NCI-H748 (cell line): ENCODE results near the gene INTS14.
A peak's percentile ranks its signal among the peaks of the same experiment; 100 is the strongest.
"Not testable (repeated sequence)": the region's sequence is repeated elsewhere in the genome, so short reads cannot be mapped to it uniquely, and the experiment has no call there.

Source experiments
- DNase-seq: peaks from one replicate; lab custom pipeline; 2025; ENCODE audit not compliant: unreplicated experiment; lab: John Stamatoyannopoulos, UW

INTS14 gene

DNA sequence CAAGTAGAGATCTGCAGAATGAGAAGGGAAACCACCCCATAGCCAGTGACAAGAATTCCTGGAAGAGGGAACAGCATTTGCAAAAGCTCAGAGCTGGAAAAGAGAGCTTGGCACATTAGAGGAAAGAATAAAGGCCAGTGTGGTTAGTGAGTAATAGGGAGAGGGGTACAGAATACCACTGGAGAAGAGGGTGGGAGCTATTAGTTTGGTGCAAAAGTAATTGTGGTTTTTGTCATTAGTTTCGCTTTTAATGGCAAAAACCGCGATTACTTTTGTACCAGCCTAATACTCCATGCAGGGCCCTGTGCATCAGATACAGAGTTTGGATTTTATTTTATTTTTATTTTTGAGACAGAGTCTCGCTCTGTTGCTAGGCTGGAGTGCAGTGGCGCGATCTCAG, 20.6 kb upstream of the INTS14 start:
- no peak for DNase-seq

DNA sequence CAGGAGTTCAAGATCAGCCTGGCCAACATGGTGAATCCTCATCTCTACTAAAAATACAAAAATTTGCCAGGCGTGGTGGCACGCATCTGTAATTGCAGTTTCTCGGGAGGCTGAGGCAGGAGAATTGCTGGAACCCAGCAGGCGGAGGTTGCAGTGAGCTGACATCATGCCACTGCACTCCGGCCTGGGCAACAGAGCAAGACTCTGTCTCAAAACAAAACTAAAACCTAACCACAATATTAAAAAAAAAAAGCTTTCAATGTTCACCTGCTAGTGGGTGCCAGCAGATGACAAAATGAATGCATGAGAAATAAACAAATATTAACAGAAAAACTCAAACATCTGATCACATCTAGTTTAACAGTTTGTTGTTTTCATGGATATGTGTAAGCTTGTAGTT, 19.8 kb upstream of the INTS14 start:
- DNase-seq: no peak

DNA sequence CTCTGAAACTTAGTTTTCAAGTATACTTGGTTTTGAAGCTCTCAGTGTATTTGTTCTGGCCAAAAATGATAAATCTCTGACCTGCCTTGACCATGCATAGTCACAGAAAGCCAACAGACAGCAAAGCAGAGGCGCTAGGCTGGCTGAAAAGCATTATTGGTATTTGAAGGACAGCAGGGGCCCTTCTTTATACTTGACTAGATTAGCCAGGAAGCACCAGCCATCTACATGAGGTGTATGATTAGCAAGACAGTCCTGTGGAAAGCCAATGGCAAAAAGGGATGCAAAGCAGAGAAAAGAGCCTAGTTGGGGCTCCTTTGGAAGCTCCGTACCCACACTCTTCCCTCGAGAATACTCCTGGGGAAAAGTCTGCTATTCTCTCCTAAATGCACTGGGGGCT, 18.6 kb upstream of the INTS14 start:
- DNase-seq: no peak

DNA sequence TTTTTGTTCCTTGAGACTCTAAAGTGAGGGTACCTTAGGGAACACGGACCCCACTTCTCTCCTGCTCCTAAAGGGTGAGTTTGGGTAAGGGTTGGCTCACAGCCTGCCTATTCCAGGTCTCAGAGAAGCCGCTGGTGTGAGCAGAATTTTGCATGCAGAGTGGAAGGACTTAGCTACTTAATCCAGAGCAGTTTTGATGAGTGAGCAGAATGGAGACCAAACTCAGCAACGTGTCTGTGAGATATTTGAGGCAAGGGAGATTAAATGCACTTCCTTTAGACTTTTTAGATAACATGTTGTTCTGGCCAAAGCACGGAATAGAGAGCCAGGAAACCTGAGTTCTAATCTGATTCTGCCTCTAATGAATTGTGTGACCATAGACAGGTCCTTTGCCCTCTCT, 15.9 kb upstream of the INTS14 start:
- no peak for DNase-seq

DNA sequence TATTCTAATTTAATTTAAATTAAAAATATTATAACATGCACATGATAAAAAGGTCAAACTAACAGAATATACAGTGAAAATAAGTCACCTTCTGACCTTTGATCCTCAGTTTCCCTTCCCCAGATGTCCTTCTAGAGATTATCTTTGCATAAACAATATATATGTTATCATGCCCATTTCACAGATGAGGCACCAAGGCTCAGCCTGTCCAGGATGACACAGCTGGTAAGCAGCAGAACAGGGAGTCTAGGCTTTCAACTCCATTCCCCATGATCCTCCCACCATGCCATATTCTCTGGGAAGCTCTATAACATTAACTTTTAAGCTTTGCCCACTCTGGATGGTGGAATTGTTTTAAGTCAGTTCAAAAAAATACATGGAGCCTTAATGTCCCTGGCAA, 12.2 kb upstream of the INTS14 start:
- no peak for DNase-seq

DNA sequence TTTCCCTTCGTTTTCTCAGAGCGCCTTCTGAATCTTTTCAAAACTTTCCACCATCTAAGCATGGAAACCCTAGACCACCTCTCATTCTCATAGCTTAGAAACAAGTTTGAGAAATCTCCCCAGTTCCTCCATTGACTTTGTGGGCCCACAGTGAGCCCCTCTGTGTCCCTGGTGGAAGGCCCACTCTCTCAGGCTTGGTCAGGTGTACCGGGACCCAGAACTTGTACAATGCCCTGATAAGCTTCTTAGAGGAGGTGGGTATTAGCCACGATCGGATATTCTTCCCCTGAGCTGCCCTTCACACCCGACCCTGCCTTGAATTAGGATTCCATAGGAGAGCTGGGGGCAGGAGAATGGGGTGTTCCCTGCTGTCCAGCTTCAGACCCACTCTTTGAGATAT, 10.7 kb upstream of the INTS14 start, which contains the start of gene SLC24A1:
Gene SLC24A1 (plus strand): TSS at position 301 of the 400 bp plus-strand sequence. CDS start 2,143 bp downstream, outside the sequence.
- DNase-seq: no peak

DNA sequence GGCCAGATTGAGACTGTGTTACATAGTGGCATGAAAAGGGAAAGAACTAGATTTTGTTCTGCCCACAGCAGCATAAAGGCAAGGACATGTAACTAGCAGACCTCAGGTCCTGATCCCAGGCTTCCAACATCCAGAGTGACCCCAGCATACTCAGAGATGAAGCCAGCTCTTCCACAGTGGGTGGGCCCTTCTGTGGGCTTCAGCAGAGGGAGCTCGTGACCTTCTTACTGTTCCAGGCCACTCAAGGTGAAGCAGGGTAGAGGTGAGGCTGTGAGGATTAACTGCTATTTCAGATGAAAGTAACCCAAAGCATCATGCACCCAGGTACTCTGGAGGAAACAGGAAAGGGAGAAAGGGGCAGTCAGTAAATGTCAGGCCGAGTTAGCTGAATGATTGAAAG, 9.9 kb upstream of the INTS14 start:
- DNase-seq: no peak

DNA sequence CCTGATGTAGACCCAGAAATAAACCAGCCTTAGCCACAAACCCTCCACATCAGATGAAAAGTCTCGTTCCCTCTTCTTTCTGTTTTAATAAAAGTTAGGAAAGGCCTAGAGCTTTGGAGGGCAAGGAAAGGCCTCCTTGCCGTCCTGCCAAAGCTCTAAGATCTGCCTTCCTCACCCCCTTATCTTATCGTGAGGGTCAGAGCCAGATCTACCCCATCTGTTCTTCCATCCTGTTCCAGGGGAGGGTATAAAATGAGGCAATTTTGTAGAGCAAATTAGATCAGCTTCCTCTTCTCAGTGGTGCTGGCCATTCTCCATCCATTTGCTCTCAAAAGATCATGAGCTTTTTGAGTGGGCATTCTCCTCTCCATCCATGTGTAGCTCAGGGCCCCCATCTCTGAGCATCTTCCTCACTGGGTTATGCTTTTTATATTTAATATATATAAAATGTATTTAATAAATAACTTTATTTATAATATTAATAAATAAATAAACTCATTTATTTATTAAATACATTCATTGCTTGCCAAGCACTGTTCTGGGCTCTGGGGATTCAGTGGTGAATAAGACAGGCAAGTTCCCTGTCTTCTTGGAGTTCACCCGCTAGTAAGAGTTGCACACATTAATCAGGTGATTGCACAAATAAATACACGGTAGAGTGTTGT, 8.8 kb upstream of the INTS14 start:
- DNase-seq: no peak

DNA sequence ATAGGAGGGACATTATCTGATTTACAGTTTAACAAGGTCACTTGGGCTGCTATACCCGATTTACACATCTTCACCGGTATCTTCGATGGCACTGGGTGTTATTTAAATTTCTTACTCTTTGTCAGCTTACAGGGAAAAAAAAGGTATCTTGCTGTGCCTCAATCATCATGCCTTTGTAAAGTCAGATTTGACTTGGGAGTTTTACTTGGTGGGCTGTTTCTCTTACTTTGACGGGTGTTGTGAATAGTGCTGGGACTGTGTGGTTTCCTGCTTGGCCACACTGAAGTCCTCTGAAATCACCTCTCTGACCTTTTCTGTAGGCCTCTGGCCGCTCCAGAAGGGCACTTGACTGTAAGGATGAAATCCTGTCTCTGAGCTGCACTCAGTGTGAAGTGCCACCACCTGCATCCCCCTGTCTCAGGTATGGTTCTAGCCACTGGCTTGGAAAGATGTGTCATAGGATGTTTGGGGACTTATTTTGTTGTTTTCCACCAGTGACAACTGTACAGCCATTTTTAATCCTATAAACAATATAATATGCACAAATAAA, 7.7 kb upstream of the INTS14 start:
- DNase-seq: no peak

DNA sequence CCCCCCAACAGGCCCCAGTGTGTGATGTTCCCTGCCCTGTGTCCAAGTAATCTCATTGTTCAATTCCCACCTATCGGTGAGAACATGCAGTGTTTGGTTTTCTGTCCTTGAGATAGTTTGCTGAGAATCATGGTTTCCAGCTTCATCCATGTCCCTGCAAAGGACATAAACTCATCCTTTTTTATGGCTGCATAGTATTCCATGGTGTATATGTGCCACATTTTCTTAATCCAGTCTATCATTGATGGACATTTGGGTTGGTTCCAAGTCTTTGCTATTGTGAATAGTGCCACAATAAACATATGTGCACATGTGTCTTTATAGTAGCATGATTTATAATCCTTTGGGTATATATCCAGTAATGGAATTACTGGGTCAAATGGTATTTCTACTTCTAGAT, 5.0 kb upstream of the INTS14 start:
- DNase-seq: not testable (repeated sequence)

DNA sequence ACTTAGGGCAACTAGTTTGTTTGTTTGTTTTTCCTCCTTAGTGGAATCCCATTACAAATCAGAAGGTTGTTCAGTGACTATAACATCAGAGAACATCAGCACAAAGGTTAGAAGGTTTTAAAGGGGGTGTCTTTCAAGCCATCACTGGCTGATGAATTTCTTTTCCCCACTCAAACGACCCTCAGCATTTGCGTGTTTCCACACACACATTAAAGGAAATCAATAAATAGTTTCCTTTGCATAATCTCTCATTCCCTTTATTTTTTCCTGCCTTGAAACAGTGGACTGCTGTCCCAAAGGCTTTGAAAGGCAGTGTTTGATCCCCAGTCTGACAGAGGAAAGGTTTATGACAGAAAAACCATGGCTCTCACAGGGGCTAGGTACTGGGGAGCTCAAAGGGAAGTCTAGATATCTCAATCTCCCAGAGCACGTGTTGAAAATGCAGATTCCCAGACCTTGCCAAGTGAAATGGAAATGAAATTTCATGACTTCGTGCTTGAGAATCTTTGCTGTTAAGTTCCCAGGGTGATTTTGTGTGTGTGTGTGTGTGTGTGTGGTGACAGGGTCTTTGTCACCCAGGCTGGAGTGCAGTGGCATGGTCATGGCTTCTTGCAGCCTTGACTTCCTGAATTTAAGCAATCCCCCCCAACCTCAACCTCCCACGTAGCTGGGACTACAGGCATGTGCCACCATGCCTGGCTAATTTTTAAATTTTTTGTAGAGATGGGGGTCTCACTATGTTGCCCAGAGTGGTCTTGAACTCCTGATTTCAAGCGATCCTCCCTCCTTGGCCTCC, 2.2 kb upstream of the INTS14 start:
- DNase-seq: no peak

DNA sequence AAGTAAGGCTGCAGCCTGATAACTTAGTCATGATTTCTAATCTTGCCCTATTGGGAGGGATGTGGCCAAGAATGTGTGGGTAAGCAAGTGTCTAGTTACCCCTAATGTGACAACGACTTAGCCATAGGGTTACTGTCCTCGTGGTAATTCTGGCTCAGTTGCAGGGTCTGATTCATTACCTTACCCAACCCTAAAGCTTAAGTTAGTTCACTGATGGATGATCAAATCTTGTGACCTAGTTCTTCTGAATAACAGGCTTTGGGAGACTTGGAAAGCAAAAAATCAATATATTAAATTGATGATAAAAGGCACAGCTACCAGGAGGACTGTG, 1.6 kb upstream of the INTS14 start:
- DNase-seq: no peak

DNA sequence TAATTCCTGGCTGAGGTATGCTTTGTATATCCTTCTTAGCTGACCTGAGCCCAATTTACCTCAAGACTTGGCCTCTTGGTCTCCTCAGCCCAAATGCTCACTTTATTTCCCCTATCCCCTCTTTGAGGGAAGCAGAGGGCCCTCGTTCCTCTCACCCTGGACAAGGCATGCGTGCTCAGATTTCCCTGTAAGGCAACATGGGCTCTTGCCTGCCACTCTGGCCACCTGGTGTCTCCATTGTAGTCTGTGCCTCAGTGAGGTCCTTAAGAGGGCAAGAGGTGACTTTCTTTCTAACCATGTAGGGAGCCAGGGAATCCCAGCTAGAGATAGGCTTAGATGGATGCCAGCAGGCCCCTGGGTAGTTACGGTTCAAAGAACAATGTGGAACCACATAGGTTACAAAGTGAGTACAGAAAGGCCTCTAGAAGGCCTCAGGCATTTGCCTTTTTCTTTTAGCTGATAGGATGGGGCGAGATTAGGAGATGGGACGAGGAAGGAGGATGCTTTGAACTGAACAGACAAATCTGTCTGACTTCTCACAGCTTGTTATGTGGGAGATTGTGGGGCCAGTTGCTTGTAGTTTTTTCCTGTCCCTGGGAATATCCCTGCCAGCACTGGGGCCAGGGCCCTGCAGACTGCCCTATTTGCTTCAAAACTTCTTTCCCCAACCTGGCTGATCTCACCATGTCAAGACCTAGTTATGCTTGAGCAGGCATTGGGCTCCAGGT, 1.1 kb upstream of the INTS14 start:
- DNase-seq: no peak

DNA sequence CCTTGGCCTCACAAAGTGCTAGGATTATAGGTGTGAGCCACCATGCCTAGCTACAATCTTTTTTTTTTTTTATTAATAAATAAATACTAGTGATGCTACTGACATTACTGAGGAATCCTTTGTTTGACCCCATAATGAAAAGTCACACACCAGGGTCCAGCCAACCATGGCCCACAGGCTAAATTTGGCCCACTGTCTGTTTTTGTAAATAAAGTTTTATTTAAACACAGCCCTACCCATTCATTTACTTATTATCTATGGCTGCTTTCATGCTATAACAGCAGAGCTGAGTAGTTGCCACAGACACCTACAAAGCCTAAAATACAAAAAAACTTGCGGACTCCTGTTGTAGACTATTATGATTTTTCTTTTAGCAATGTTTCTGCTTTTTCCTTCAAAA, 7.4 kb downstream of the INTS14 start:
- DNase-seq: no peak

DNA sequence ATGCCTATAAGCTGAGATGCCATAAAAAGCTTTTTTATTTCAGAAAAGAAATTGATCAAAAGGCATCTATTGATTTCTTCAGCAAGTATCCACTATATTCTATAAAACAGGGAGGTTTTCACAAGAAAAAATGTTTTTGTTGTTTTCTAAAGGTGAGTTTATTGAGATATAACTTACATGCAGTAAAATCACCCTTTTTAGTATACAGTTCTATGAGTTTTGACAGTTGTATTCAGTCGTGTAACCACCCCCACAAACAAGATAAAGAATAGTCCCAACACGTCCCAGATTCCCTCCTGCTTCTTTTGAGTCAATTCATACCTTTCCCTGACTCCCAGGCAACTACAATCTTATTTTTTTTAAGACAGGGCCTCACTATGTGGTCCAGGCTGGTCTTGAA, 7.8 kb downstream of the INTS14 start:
- no peak for DNase-seq

DNA sequence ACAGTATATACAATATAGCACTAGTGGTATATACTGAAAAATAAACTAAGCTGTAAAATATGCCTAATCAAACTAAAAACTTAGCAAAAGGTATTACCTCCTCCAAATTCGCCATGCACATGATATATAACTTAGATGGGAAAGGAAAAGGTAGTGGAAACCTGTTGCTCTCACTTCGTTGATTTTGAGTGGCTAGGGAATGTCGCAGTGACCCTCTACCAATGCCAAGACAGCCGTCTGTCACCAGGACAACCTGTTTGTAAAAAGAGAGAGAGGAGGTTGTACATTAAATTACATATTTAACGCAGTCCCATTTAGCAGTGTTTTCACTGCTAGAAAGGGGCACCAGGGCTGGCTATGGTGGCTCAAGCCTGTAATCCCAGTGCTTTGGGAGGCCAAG, 11.3 kb downstream of the INTS14 start:
- no peak for DNase-seq

DNA sequence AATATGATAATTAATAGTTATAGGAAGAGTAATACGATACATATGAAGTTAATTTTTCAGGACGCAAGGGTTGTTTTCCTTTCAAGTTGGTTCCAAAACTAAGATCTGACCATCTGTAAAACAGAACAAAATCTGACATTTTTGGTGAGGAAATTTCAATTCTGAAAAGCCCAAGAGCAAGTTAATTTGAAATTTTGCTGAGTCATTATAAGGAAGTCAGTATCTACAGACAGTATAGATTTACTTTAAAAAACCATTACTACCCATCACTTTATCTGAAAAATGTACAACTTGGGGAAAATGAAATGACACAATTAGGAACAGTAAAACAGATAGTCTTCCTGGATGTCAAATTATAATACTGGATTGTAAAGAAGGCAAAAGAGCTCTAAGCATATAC, 12.5 kb downstream of the INTS14 start:
- DNase-seq: no peak

DNA sequence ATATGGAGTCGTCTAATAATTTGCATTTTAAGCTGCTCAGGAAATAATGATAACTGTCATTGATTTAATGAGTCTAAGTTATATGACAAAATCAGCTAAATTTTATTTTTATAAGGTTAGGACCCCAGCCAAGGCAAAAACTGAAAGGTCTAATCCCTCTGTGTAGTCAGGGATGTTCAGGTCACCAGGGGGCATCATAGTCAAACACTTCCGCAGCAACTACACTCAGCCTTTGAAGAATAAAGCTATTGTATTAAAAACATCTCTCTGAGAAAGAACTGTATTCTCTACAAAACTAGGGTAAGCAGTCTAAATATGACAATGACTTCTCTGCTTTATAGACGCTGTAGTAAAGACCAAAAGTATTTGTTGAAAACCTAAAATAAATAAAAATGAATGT, 15.0 kb downstream of the INTS14 start:
- DNase-seq: peak; percentile 20

DNA sequence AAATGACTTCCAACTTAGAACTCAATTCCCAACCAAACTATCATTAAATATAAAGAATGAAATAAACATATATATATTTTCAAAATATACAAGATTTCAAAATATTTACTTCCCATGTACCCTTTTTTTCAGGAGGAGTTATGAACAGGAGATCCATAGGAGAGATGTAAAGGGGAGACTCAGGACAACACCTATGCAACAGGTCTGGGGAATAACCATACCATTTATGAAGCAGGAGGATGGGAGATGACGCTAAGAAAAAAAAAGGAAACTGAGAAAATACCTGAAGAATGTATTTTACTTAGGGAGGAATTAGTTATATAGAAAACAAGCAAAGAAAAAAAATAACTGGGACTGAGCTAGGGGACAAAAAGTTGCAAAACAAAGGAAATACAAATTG, 23.8 kb downstream of the INTS14 start:
- no peak for DNase-seq

DNA sequence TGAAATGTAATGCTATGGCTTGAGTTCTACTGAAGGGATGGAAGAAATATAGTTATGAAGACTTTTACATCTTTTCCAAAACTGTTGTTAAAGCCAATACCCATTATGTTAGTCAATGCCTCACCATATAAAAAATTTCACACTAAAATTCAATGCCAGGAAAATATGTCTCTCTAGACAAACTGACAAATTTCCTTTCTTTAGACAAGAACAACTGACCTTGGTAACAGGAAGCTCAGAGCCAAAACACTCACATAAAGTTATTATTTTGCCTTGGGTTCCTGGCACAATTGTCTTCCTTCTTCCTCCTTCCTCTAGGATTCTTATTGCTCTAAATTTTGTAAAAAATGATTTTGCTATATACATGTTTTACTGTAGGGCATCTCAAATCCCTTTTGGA, 26.7 kb downstream of the INTS14 start:
- no peak for DNase-seq

DNA sequence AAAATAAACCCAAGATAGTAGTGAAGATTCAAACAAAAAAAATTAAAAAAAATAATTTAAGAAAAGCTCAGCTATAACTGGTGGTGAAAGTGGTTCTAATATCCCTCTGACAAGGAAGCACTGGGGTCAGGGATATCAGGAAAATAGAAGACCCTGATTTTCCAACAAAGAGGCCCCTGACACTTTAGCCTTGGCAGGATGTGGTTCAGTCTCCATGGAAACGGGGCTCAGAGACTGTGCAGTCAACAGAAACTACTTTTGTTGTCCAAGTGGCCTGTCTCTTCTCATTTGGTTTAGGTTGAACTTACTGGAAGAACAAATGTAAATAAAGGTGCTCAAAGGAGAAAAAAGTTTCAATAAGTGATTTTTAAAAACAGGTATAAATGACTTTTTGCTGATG, 27.2 kb downstream of the INTS14 start:
- peak; percentile 2 for DNase-seq

DNA sequence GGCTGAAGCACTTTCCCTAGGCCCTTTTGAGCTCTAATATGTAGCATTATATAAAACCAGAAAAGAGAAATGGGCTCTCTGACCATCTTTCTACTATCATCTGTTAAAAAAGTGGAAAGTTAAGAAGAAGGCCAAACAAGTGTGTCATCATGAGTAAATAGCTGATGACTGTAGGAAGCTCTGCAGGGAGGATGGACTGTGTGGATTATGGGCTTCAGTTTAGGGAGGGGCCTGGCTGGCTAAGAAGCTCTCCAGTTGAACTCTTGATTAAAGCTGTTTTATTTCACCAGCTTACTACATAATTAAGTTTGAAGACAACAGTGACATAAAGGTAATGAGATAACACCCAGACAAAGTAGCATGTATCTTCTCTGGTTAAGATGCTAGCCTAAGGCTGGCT, 30.6 kb downstream of the INTS14 start:
- no peak for DNase-seq
